K562 (cell line): ENCODE results near the gene PTPRR. TPM values are rescaled to one million over a fixed set of nuclear protein-coding genes. Genes with fewer than 3 reads are reported as not detected.

Source experiments
- ATAC-seq: fragments of 200-7000 bp; cut with Tn5 transposase; 3 replicates; pipeline ENCODE4 v1.9.1; 2020; ENCODE audit warnings: moderate library complexity
- BruUV-seq: library from RNA; stranded (reverse); fragments of 400-500 nt; replicated peaks from 2 replicates; lab custom pipeline; 2021; lab: Mats Ljungman, UMichigan
- CTCF ChIA-PET: fragments of 300-600 bp; formaldehyde crosslinking; extraction: SDS; loops from one replicate; lab custom pipeline; 2021; ENCODE audit warnings: low intra/inter-chr PET ratio; lab: Yijun Ruan, JAX
- POLR2A ChIA-PET: fragments of 300-600, 350-650 bp; sonication (Branson Sonifier 250); formaldehyde crosslinking; extraction: SDS; loops from one replicate; lab custom pipeline; 2021; ENCODE audit warnings: antibody characterized with exemption, inconsistent platforms; lab: Yijun Ruan, JAX
- DNase-seq, 4 experiments: peaks; one replicate each; pipeline versions ENCODE4 v3.0.0 to v3.0.0-alpha.2; 2011 to 2018; ENCODE audit warnings: low spot score in 3 of 4, mixed read lengths in 3 of 4; ENCODE audit errors: extremely low read depth in 1 of 4
- FAIRE-seq: peaks from 2 replicates; lab custom pipeline; 2011; peaks lifted over from hg19 to GRCh38; lab: Jason Lieb, UNC
- H2AFZ ChIP-seq: 2 replicates; pipeline ENCODE4 v1.6.0; 2011; ENCODE audit warnings: low read depth, low read length, control low read depth, inconsistent platforms
- H3K27ac ChIP-seq: fragments of 200-600 bp; 3 replicates; pipeline ENCODE4 v1.8.0; 2011; ENCODE audit warnings: low read depth, mild to moderate bottlenecking, control low read depth, inconsistent platforms, low read length, moderate library complexity, mixed read lengths; ENCODE audit errors: extremely low read depth
- H3K27me3 ChIP-seq, 2 experiments: fragments of 300-600 bp in 1 of 2; 2 replicates in 1 of 2; 3 replicates in 1 of 2; pipeline versions ENCODE4 v1.6.0 to v1.8.0; 2011; ENCODE audit warnings: inconsistent platforms in 2 of 2, low read length in 2 of 2, mild to moderate bottlenecking in 1 of 2, mixed read lengths in 1 of 2, moderate library complexity in 1 of 2; ENCODE audit not compliant: control insufficient read depth in 2 of 2, insufficient read depth in 2 of 2
- H3K36me3 ChIP-seq: fragments of 300-600 bp; 3 replicates; pipeline ENCODE4 v1.8.0; 2011; ENCODE audit warnings: mild to moderate bottlenecking, low read length, inconsistent platforms; ENCODE audit not compliant: control insufficient read depth, insufficient read depth
- H3K4me1 ChIP-seq, 2 experiments: fragments of 200-600 bp in 1 of 2; replicated peaks in 1 of 2; 2 replicates in 1 of 2; 3 replicates in 1 of 2; pipeline versions ENCODE4 v1.5.1 to v1.8.0; 2011; ENCODE audit warnings: inconsistent platforms in 2 of 2, low read length in 2 of 2, mild to moderate bottlenecking in 1 of 2, mixed read lengths in 1 of 2, moderate library complexity in 1 of 2; ENCODE audit not compliant: control insufficient read depth in 2 of 2, insufficient read depth in 2 of 2
- H3K4me2 ChIP-seq: 2 replicates; pipeline ENCODE4 v1.6.1; 2011; ENCODE audit warnings: low read length, control low read depth, inconsistent platforms, mixed read lengths; ENCODE audit not compliant: insufficient read depth
- H3K4me3 ChIP-seq: fragments of 200-600 bp; sonication (generic), shearing (Covaris generic); 2 replicates; pipeline ENCODE4 v1.5.1; 2016; ENCODE audit warnings: control low read depth, inconsistent platforms
- H3K79me2 ChIP-seq: fragments of 200-600 bp; 3 replicates; pipeline ENCODE4 v1.8.0; 2011; ENCODE audit warnings: low read length, inconsistent platforms; ENCODE audit not compliant: control insufficient read depth, insufficient read depth
- H3K9ac ChIP-seq, 2 experiments: 2 replicates each; pipeline versions ENCODE4 v1.6.0 to v1.6.1; 2011; ENCODE audit warnings: low read depth in 2 of 2, low read length in 2 of 2, control low read depth in 1 of 2, inconsistent platforms in 1 of 2, mild to moderate bottlenecking in 1 of 2, mixed read lengths in 1 of 2; ENCODE audit not compliant: insufficient read depth in 1 of 2
- H3K9me1 ChIP-seq: one replicate; pipeline ENCODE4 v1.6.0; 2011; ENCODE audit warnings: inconsistent platforms, mild to moderate bottlenecking, low read length, moderate library complexity; ENCODE audit not compliant: control insufficient read depth, insufficient read depth
- H3K9me3 ChIP-seq: replicated peaks from 2 replicates; pipeline ENCODE4 v1.5.1; 2011; ENCODE audit warnings: low read depth, low read length, inconsistent platforms; ENCODE audit not compliant: control insufficient read depth, insufficient read depth
- H4K20me1 ChIP-seq: replicated peaks from 2 replicates; pipeline ENCODE4 v1.6.1; 2011; ENCODE audit warnings: low read length, inconsistent platforms, mixed read lengths; ENCODE audit not compliant: control insufficient read depth, insufficient read depth
- ARID1B ChIP-seq: fragments of 450-650 bp; IDR thresholded peaks from 2 replicates; pipeline ENCODE4 v1.6.1; 2016; ENCODE audit warnings: antibody characterized with exemption, mild to moderate bottlenecking, inconsistent platforms
- CBFA2T3 ChIP-seq: fragments of 450-650 bp; IDR thresholded peaks from 2 replicates; pipeline ENCODE4 v1.6.1; 2017
- CBX2 ChIP-seq: fragments of 200-600 bp; sonication (generic); IDR thresholded peaks from one replicate; pipeline ENCODE4 v1.6.1; 2012; ENCODE audit warnings: mild to moderate bottlenecking, low read length, inconsistent platforms; ENCODE audit not compliant: insufficient read depth, poor library complexity, severe bottlenecking
- IRF9 ChIP-seq: fragments of 450-650 bp; IDR thresholded peaks from 2 replicates; pipeline ENCODE4 v1.6.1; 2016; ENCODE audit warnings: missing biosample characterization, missing genetic modification characterization
- PYGO2 ChIP-seq: fragments of 450-650 bp; IDR thresholded peaks from 2 replicates; pipeline ENCODE4 v1.6.1; 2016; ENCODE audit warnings: mild to moderate bottlenecking, missing genetic modification characterization, moderate library complexity, missing compliant biosample characterization
- RERE ChIP-seq: sonication (generic); formaldehyde crosslinking; IDR thresholded peaks from 2 replicates; pipeline ENCODE4 v1.8.0; 2023; ENCODE audit warnings: missing genetic modification reagents, mild to moderate bottlenecking, borderline replicate concordance
- TGIF2 ChIP-seq: sonication (generic); formaldehyde crosslinking; IDR thresholded peaks from 2 replicates; pipeline ENCODE4 v1.8.1; 2022; ENCODE audit warnings: mild to moderate bottlenecking, missing genetic modification reagents, moderate library complexity
- TOE1 ChIP-seq, 2 experiments: fragments of 450-650 bp in 1 of 2; sonication (generic) in 1 of 2; formaldehyde crosslinking in 1 of 2; IDR thresholded peaks; 2 replicates each; pipeline versions ENCODE4 v1.7.1 to v1.8.0; 2016 to 2022; ENCODE audit warnings: borderline replicate concordance in 2 of 2, mild to moderate bottlenecking in 2 of 2, antibody characterized with exemption in 1 of 2, inconsistent platforms in 1 of 2, low read depth in 1 of 2, missing genetic modification reagents in 1 of 2, moderate library complexity in 1 of 2
- U2AF2 ChIP-seq: fragments of 200-400 bp; formaldehyde crosslinking; optimal IDR thresholded peaks from 2 replicates; pipeline ENCODE3; 2017; ENCODE audit warnings: low read depth, mild to moderate bottlenecking, low read length
- VEZF1 ChIP-seq: fragments of 200-800 bp; sonication (Bioruptor generic); IDR thresholded peaks from 2 replicates; pipeline ENCODE4 v1.6.1; 2017; ENCODE audit warnings: missing genetic modification characterization, missing compliant biosample characterization
- ZBTB17 ChIP-seq: fragments of 450-650 bp; formaldehyde crosslinking; IDR thresholded peaks from 2 replicates; pipeline ENCODE4 v1.4.0; 2020; ENCODE audit warnings: mild to moderate bottlenecking
- WGBS: fragments of 100-300 bp; shearing (Covaris generic); methylation state at CpG from one replicate; pipeline ENCODE4 v1.1.6; 2016; ENCODE audit warnings: low coverage, mixed read lengths; ENCODE audit not compliant: insufficient coverage; ENCODE audit errors: missing lambda C conversion rate; 5-methylcytosine and 5-hydroxymethylcytosine counted together
- in situ Hi-C: fragments of 300-500 bp; cut with MboI; formaldehyde crosslinking; loops from 4 replicates; pipeline ENCODE4 v1.15.0; 2018; ENCODE audit warnings: inconsistent platforms, mixed read lengths
- intact Hi-C: fragments of 100-400 bp; cut with micrococcal nuclease; formaldehyde crosslinking; loops from 2 replicates; pipeline ENCODE4 v1.14.2; 2022
- polyA plus RNA-seq, 8 experiments: library from polyadenylated mRNA; depleted of rRNA in 4 of 8; stranded (reverse) in 5 of 8; unstranded in 3 of 8; fragments of >200 nt; fragmentation: Nextera tagmentation in 2 of 8; fragmentation: Illumina TruSeq in 1 of 8; extraction: Ambion mirVana in 2 of 8; extraction: Trizol in 1 of 8; gene quantifications; 2 replicates each; pipeline versions ENCODE4 v1.2.1 to v1.2.3, GENCODE V29; 2011 to 2014; ENCODE audit warnings: inconsistent platforms in 1 of 8, missing spikeins in 1 of 8
- total RNA-seq, 7 experiments: library from RNA; depleted of rRNA in 6 of 7; stranded (reverse); fragments of >200 nt in 6 of 7; fragmentation: Illumina TruSeq in 2 of 7; extraction: Trizol in 2 of 7; gene quantifications; 2 replicates each; pipeline versions ENCODE4 v1.2.1 to v1.2.3, GENCODE V29; 2011 to 2021; ENCODE audit warnings: low replicate concordance in 1 of 7

Gene PTPRR
- total and polyA plus RNA-seq, 9 of the 15 experiments (the other 6 are each of a cell fraction or from before 2014, with no cell fraction given) = 6.6 to 41.7 (median 12.3) TPM

- TF ChIP-seq CBX2 (no peak), ARID1B (no peak)
These were observed 172.9 kb downstream of the PTPRR start (continued) for GRCh38 chr12:70747445-70748260.

GRCh38 chr12:70745048-70745447, 175.5 kb downstream of the PTPRR start:
- no peak overlapping the region for H2AFZ ChIP-seq
- H3K9ac ChIP-seq = no peak overlapping the region
- H3K27me3 ChIP-seq = no peaks in the 10 kb centered on the region
- H3K79me2 ChIP-seq = no peaks in the 10 kb centered on the region
- H3K4me3 ChIP-seq = no peak overlapping the region
- no peaks in the 10 kb centered on the region for H3K4me1 ChIP-seq
- no peak for ATAC-seq
- no peak overlapping the region for H3K4me2 ChIP-seq
- no peaks in the 10 kb centered on the region for H3K36me3 ChIP-seq
- H3K9me1 ChIP-seq = no peaks in the 10 kb centered on the region
- H4K20me1 ChIP-seq = no peaks in the 10 kb centered on the region
- in situ Hi-C loops = loop anchor here (25.0 kb wide), 1 partner anchor 267 kb away; no protein-coding TSS in a partner anchor
- FAIRE-seq = no peak
- DNase-seq = no peak
- ChIA-PET POLR2A (interaction anchor here (0.6 to 1.1 kb wide), 3 partner anchors 9 to 121 kb away, joined by 3 to 5 read pairs (median 3); no protein-coding TSS in a partner anchor), CTCF (no interaction called here)
- BruUV-seq = no TSS peak
- 55% methylated on average over 7 of the region's 7 CpGs for WGBS
- H3K9me3 ChIP-seq = no peaks in the 10 kb centered on the region
- intact Hi-C loops = no loop called here
- no peak overlapping the region for H3K27ac ChIP-seq
- TF ChIP-seq TOE1 (IDR thresholded peaks at IDR 0.05; ENCODE audit: borderline replicate concordance) (no peak), TOE1 (CRISPR knock-in tag; IDR thresholded peaks at IDR 0.05; ENCODE audit: borderline replicate concordance, low read depth) (no peak), IRF9 (tag) (no peak), ZBTB17 (CRISPR knock-in tag) (no peak), U2AF2 (no peak), CBFA2T3 (no peak), VEZF1 (CRISPR knock-in tag) (no peak), RERE (no peak), TGIF2 (CRISPR knock-in tag) (no peak), PYGO2 (no peak)
